WTC11 (cell line): Measurements from ENCODE around the gene HERPUD2. TPM values are rescaled to one million over a fixed set of nuclear protein-coding genes. Genes with fewer than 3 reads are reported as not detected.

ENCODE experiments used
- ATAC-seq: fragments of 200-7000 bp; cut with Tn5 transposase; 2 replicates; pipeline ENCODE4 v1.10.0; 2021; ENCODE audit warnings: mild to moderate bottlenecking, moderate library complexity
- CTCF ChIA-PET: fragments of 300-600 bp; sonication (Branson Sonifier 250); formaldehyde crosslinking; loops from one replicate; lab custom pipeline; 2021; ENCODE audit warnings: antibody characterized with exemption; lab: Charles Lee
- POLR2A ChIA-PET: fragments of 350-600 bp; sonication (Branson Sonifier 250); formaldehyde crosslinking; loops from one replicate; lab custom pipeline; 2021; ENCODE audit warnings: antibody characterized with exemption; lab: Charles Lee
- DNase-seq: peaks from one replicate; pipeline ENCODE4 v3.0.0; 2021; ENCODE audit warnings: low spot score
- H3K27ac Mint-ChIP-seq: 2 replicates; pipeline ENCODE4 v1.8.0; 2021; ENCODE audit warnings: mixed read lengths
- H3K27me3 Mint-ChIP-seq: 2 replicates; pipeline ENCODE4 v1.8.0; 2021; ENCODE audit warnings: low read depth, mild to moderate bottlenecking, moderate library complexity, mixed read lengths
- H3K36me3 Mint-ChIP-seq: 2 replicates; pipeline ENCODE4 v1.8.0; 2021; ENCODE audit warnings: mixed read lengths
- H3K4me1 Mint-ChIP-seq: 2 replicates; pipeline ENCODE4 v1.8.0; 2022; ENCODE audit warnings: mixed read lengths
- H3K4me3 Mint-ChIP-seq: 2 replicates; pipeline ENCODE4 v1.8.0; 2021; ENCODE audit warnings: mild to moderate bottlenecking, moderate library complexity, mixed read lengths
- H3K9me3 Mint-ChIP-seq: 2 replicates; pipeline ENCODE4 v1.8.0; 2021; ENCODE audit warnings: mixed read lengths
- ATF1 ChIP-seq: sonication (generic); formaldehyde crosslinking; IDR thresholded peaks from 2 replicates; pipeline ENCODE4 v1.8.1; 2023; ENCODE audit warnings: mild to moderate bottlenecking, moderate library complexity, missing genetic modification reagents
- ATF6 ChIP-seq: sonication (generic); formaldehyde crosslinking; IDR thresholded peaks from 2 replicates; pipeline ENCODE4 v1.8.1; 2023; ENCODE audit warnings: mild to moderate bottlenecking, missing genetic modification reagents
- FOXP1 ChIP-seq: sonication (generic); formaldehyde crosslinking; IDR thresholded peaks from 2 replicates; pipeline ENCODE4 v1.8.0; 2022; ENCODE audit warnings: missing genetic modification reagents, mild to moderate bottlenecking, moderate library complexity, borderline replicate concordance
- IRF2 ChIP-seq: sonication (generic); formaldehyde crosslinking; IDR thresholded peaks from 2 replicates; pipeline ENCODE4 v1.8.0; 2022; ENCODE audit warnings: low read depth, missing genetic modification reagents, borderline replicate concordance
- MYBL2 ChIP-seq: sonication (generic); formaldehyde crosslinking; IDR thresholded peaks from 2 replicates; pipeline ENCODE4 v1.8.1; 2023; ENCODE audit warnings: mild to moderate bottlenecking, moderate library complexity, missing genetic modification reagents
- NFE2L1 ChIP-seq: sonication (generic); formaldehyde crosslinking; IDR thresholded peaks from 2 replicates; pipeline ENCODE4 v1.8.1; 2023; ENCODE audit warnings: missing genetic modification reagents
- STAT6 ChIP-seq: sonication (generic); formaldehyde crosslinking; conservative IDR thresholded peaks from 2 replicates; pipeline ENCODE4 v1.8.1; 2023; ENCODE audit warnings: mild to moderate bottlenecking, low read depth, missing genetic modification reagents, moderate library complexity
- ZNF263 ChIP-seq: sonication (generic); formaldehyde crosslinking; IDR thresholded peaks from 2 replicates; pipeline ENCODE4 v1.8.1; 2022; ENCODE audit warnings: low read depth, mild to moderate bottlenecking, moderate library complexity, missing genetic modification reagents
- ZNF396 ChIP-seq: fragments of 250-450 bp; sonication (Bioruptor Pico); IDR thresholded peaks from 2 replicates; pipeline ENCODE4 v1.8.0; 2021; ENCODE audit warnings: mild to moderate bottlenecking, moderate library complexity, borderline replicate concordance
- total RNA-seq: library from RNA; stranded (reverse); gene quantifications from 3 replicates; pipeline ENCODE4 v1.2.3, GENCODE V29; 2021
- TF ChIP-seq, protein P1 (sequence below): sonication (generic); formaldehyde crosslinking; IDR thresholded peaks from 2 replicates; pipeline ENCODE4 v1.8.1; 2023; ENCODE audit warnings: mild to moderate bottlenecking, moderate library complexity, missing genetic modification reagents
- TF ChIP-seq, protein P2 (sequence below): sonication (generic); formaldehyde crosslinking; IDR thresholded peaks from 2 replicates; pipeline ENCODE4 v1.8.1; 2023; ENCODE audit warnings: mild to moderate bottlenecking, missing genetic modification reagents
- TF ChIP-seq, protein P3 (sequence below): fragments of 250-450 bp; sonication (Bioruptor Pico); conservative IDR thresholded peaks from 2 replicates; pipeline ENCODE4 v1.9.0; 2021; ENCODE audit warnings: mild to moderate bottlenecking
- TF ChIP-seq, protein P4 (sequence below): sonication (generic); formaldehyde crosslinking; IDR thresholded peaks from 2 replicates; pipeline ENCODE4 v1.8.0; 2023; ENCODE audit warnings: missing genetic modification reagents
- TF ChIP-seq, protein P5 (sequence below): fragments of 250-450 bp; sonication (Bioruptor Pico); IDR thresholded peaks from 2 replicates; pipeline ENCODE4 v2.1.2; 2022; ENCODE audit warnings: mild to moderate bottlenecking, moderate library complexity

The HERPUD2 gene
- total RNA-seq, 1 experiment from 2014 or later: 16.2 TPM

DNA sequence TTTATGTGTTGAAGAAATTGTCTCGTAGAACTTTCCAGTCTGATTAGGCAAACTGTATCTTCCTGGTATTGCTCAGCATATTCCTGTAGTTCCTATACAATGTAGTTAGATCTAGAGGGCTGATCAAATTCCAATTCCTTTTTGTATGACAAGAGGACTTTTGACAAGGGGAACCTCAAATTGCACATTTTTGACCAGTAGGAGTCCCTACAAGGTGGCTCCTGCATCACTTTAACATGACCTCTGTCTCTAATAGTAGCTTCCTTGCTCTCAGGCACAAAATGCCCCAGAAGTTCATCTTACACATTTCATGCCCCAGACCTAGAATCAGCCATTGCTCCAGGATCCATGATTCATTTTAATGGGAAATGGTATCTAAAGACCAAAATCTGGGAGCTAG is 18.7 kb downstream of the HERPUD2 start:
- Mint-ChIP-seq H3K4me1 (peaks cover 46% of the 10 kb centered on the region), H3K36me3 (no peaks in the 10 kb centered on the region), H3K27me3 (no peaks in the 10 kb centered on the region), H3K27ac (no peak overlapping the region), H3K4me3 (no peak overlapping the region), H3K9me3 (no peaks in the 10 kb centered on the region)
- CTCF ChIA-PET: interaction anchor here (0.6 to 1.5 kb wide), 2 partner anchors 34 to 115 kb away, joined by 3 to 5 read pairs; no protein-coding TSS in a partner anchor
- DNase-seq (no peak), ATAC-seq (no peak)
- POLR2A ChIA-PET: no interaction called here
- no peak for TF ChIP-seq MYBL2 (CRISPR knock-in tag)
- no peak for TF ChIP-seq ZNF396 (CRISPR knock-in tag)
- TF ChIP-seq FOXP1 (CRISPR knock-in tag): no peak
- TF ChIP-seq STAT6: no peak
- TF ChIP-seq IRF2 (CRISPR knock-in tag): no peak
- no peak for TF ChIP-seq ATF6 (CRISPR knock-in tag)
- TF ChIP-seq, protein P1, sequence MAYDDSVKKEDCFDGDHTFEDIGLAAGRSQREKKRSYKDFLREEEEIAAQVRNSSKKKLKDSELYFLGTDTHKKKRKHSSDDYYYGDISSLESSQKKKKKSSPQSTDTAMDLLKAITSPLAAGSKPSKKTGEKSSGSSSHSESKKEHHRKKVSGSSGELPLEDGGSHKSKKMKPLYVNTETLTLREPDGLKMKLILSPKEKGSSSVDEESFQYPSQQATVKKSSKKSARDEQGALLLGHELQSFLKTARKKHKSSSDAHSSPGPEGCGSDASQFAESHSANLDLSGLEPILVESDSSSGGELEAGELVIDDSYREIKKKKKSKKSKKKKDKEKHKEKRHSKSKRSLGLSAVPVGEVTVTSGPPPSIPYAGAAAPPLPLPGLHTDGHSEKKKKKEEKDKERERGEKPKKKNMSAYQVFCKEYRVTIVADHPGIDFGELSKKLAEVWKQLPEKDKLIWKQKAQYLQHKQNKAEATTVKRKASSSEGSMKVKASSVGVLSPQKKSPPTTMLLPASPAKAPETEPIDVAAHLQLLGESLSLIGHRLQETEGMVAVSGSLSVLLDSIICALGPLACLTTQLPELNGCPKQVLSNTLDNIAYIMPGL (CRISPR knock-in tag): no peak
- no peak for TF ChIP-seq ZNF263
- TF ChIP-seq, protein P2, sequence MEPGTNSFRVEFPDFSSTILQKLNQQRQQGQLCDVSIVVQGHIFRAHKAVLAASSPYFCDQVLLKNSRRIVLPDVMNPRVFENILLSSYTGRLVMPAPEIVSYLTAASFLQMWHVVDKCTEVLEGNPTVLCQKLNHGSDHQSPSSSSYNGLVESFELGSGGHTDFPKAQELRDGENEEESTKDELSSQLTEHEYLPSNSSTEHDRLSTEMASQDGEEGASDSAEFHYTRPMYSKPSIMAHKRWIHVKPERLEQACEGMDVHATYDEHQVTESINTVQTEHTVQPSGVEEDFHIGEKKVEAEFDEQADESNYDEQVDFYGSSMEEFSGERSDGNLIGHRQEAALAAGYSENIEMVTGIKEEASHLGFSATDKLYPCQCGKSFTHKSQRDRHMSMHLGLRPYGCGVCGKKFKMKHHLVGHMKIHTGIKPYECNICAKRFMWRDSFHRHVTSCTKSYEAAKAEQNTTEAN: no peak

DNA sequence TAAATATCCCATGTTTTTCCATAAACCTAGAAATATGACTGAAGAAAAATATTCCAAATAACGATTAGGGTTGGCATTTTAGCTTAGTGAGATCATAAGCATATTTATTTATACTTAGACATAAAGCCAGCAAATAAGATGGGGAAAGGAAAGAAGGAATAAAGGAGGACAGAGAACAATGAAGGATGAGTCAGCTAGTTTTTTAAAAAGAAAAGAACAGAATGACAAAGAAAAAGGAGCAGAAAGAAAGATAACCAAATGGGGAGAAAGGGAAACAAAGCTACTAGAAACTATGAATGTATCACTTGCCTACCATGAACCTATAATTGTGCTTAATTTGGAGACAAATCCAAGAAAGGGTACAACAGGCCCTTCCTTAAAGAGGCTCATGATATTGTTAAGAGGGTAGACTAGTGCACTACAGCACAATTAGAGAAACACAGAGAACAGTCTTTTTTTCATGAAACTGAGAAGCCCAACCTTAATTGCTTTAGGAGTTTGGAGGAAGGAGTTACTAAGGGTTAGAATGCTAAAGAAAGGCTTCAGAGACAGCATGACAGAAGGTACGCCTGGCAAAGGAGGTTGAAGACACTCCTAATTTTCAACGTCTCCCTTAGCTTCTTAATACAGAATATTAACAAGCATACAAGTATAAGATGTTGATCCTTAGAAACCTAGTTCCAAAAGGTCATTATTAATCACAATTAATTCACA is 23.9 kb downstream of the HERPUD2 start:
- Mint-ChIP-seq H3K4me3 (no peak overlapping the region), H3K27ac (peak overlapping the region; percentile 54), H3K27me3 (no peaks in the 10 kb centered on the region)
- ChIA-PET POLR2A (interaction anchor here (0.6 kb wide), 1 partner anchor 141 kb away, joined by 3 read pairs; no protein-coding TSS in a partner anchor), CTCF (no interaction called here)
- peak; percentile 46 for ATAC-seq
- TF ChIP-seq NFE2L1 (CRISPR knock-in tag) (peak; percentile 89), IRF2 (CRISPR knock-in tag) (no peak), ATF6 (CRISPR knock-in tag) (no peak), ATF1 (CRISPR knock-in tag) (no peak), STAT6 (no peak)
- TF ChIP-seq, protein P3, sequence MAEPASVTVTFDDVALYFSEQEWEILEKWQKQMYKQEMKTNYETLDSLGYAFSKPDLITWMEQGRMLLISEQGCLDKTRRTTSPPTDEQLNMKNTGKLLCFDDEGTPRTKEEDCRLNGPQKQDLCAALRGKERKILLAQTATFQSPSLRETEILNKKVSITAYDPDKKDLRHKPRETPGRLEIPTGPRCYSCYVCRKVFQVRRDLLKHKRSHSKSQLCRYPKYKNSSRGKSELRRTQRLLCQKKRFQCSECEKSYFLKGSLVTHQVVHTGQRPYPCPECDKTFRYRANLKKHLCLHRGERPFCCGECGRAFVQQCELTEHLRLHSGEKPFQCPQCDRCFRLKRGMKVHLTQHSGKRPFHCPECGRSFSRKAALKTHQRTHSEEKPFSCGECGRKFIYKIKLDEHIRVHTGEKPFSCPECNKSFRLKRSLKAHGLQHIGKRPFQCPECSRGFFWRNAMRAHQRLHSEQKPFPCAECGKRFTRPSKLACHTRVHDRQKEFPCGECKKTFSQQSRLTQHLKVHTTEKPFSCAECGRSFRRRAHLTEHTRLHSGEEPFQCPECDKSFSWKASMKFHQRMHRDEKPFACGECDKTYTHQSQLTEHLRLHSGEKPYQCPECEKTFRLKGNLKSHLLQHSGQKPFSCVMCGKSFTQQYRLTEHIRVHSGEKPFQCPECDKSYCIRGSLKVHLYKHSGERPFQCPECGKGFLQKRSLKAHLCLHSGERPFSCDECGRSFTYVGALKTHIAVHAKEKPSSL (CRISPR knock-in tag): no peak
- TF ChIP-seq, protein P4, sequence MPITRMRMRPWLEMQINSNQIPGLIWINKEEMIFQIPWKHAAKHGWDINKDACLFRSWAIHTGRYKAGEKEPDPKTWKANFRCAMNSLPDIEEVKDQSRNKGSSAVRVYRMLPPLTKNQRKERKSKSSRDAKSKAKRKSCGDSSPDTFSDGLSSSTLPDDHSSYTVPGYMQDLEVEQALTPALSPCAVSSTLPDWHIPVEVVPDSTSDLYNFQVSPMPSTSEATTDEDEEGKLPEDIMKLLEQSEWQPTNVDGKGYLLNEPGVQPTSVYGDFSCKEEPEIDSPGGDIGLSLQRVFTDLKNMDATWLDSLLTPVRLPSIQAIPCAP (CRISPR knock-in tag): no peak
- TF ChIP-seq, protein P5, sequence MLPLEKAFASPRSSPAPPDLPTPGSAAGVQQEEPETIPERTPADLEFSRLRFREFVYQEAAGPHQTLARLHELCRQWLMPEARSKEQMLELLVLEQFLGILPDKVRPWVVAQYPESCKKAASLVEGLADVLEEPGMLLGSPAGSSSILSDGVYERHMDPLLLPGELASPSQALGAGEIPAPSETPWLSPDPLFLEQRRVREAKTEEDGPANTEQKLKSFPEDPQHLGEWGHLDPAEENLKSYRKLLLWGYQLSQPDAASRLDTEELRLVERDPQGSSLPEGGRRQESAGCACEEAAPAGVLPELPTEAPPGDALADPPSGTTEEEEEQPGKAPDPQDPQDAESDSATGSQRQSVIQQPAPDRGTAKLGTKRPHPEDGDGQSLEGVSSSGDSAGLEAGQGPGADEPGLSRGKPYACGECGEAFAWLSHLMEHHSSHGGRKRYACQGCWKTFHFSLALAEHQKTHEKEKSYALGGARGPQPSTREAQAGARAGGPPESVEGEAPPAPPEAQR (CRISPR knock-in tag): no peak
- TF ChIP-seq, all 79 proteins: peak for 1
- H3K4me1 Mint-ChIP-seq: peaks cover 38% of the 10 kb centered on the region
- H3K36me3 Mint-ChIP-seq: peaks cover 27% of the 10 kb centered on the region
- DNase-seq: no peak
- peaks cover 11% of the 10 kb centered on the region for H3K9me3 Mint-ChIP-seq
